Posterior vena cava (tissue), 2 donors: Measurements from ENCODE around the gene ADAM17. TPM values are rescaled to one million over a fixed set of nuclear protein-coding genes. Genes with fewer than 3 reads are reported as not detected.

Experiments used
- DNase-seq: peaks from one replicate; pipeline ENCODE4 v3.0.0-alpha.2; 2020; ENCODE audit warnings: low spot score
- intact Hi-C, 2 donors: fragments of 100-400 bp; cut with DNase I; formaldehyde crosslinking; loops; one replicate each; pipeline versions ENCODE4 v1.14.1 to v1.14.2; 2022 to 2023
- total RNA-seq, 2 donors: library from RNA; stranded (reverse); fragmentation: NEBNext Ultra II Directional; extraction: Animal tissue kit (Norgen Biotek cat#: 25700); gene quantifications; one replicate each; pipeline ENCODE4 v1.2.1, GENCODE V29; 2021
- donor health status: DM: yes; HTN: yes; CAD: no.
- donor health status: DM: yes; HTN: yes; CAD: no.

Gene ADAM17
- total RNA-seq, 2 donors from 2014 or later: 24.8 to 34.9 TPM

DNA sequence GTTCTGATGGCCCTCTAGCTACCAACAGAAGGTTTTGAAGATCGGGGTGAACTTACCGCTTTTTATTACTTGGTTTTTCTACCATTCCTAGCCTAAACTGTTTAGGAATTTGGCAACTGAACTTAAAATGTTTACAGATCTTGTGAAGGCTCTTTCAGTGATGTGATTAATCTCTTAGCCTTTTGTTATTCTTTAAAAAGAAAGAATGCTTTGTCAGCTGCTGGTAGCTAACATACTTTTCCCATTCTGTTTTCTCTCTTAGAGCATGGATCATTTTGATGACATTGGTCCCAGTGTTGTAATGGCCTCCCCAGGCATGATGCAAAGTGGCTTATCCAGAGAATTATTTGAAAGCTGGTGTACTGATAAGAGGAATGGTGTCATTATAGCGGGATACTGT lies 114.1 kb downstream of the ADAM17 start:
- intact Hi-C loops: no loop called here
- no peak for DNase-seq

DNA sequence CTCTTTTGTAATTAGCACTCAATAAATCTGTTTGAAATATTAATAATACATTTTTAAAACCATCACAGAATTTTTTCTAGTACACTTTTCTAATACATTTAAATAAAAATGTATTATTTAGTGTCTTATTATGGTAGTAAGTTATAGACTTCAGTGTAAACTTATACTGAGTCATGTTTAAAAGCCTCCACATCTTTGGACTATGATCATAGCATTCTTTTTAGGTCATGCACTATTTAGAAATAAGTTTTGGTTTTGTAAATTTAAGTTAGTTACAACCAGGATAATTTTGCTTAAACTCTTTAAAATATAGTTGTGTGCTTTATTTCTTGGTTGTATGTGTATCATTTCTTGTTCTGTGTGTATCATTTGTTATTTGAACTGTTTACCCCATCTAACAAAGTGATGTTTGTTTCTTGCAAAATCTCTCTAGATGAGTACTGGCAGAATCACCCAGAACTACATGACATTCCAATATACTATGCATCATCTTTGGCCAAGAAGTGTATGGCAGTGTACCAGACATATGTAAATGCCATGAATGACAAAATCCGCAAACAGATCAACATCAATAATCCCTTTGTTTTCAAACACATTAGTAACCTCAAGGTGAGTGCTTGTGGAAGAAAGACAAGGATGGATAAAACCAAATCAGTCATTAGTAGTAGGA lies 115.4 kb downstream of the ADAM17 start:
- DNase-seq: no peak
- intact Hi-C loops: no loop called here

DNA sequence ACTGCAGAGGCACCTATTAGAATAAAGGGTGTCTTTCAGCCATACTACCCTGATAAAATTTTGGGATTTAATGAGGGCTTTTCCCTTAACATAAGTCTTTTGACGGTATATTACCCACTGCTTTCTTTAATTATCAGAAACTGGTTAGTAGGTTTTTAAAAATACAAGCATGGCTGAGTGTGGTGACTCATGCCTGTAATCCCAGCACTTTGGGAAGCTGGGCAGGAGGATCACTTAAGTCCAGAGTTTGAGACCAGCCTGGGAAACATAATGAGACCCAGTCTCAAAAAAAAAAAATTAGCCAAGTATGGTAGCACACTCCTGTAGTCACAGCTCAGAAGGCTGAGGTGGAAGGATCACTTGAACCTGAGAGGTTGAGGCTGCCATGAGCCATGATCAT lies 116.1 kb downstream of the ADAM17 start:
- no peak for DNase-seq
- intact Hi-C loops: no loop called here

Other genes starting within 250 kb of the ADAM17 start
- gene ITGB1BP1, start 132.3 kb downstream of the ADAM17 start, total RNA-seq: 100 to 1,000 TPM; 100 to 143 TPM
- gene CPSF3, start 132.2 kb downstream of the ADAM17 start, total RNA-seq: 10 to 100 TPM; 18.2 to 18.7 TPM
- gene IAH1, start 81.3 kb downstream of the ADAM17 start, total RNA-seq: 10 to 100 TPM; 36.7 to 45.2 TPM
- 100 to 1,000 TPM; 243 to 339 TPM for gene YWHAQ, start 75.2 kb upstream of the ADAM17 start, total RNA-seq